ENCODE measurements around the gene VKORC1L1.

Gene VKORC1L1

GRCh38 chr7:65971021-65971420 is 98.1 kb downstream of the VKORC1L1 start:
- no peaks in the 10 kb centered on the region for H3K27me3 ChIP-seq
- no peaks in the 10 kb centered on the region for H3K4me1 ChIP-seq
- no peaks in the 10 kb centered on the region for H3K9me3 ChIP-seq
- DNase-seq: no peak
- TF ChIP-seq, protein P1, sequence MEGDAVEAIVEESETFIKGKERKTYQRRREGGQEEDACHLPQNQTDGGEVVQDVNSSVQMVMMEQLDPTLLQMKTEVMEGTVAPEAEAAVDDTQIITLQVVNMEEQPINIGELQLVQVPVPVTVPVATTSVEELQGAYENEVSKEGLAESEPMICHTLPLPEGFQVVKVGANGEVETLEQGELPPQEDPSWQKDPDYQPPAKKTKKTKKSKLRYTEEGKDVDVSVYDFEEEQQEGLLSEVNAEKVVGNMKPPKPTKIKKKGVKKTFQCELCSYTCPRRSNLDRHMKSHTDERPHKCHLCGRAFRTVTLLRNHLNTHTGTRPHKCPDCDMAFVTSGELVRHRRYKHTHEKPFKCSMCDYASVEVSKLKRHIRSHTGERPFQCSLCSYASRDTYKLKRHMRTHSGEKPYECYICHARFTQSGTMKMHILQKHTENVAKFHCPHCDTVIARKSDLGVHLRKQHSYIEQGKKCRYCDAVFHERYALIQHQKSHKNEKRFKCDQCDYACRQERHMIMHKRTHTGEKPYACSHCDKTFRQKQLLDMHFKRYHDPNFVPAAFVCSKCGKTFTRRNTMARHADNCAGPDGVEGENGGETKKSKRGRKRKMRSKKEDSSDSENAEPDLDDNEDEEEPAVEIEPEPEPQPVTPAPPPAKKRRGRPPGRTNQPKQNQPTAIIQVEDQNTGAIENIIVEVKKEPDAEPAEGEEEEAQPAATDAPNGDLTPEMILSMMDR (IDR thresholded peaks at IDR 0.05; ENCODE audit: low read depth, low read length): no peak
- peaks cover 100% of the 10 kb centered on the region for H3K36me3 ChIP-seq
- H3K4me3 ChIP-seq (ENCODE audit: low read depth, low read length): no peak overlapping the region

DNA sequence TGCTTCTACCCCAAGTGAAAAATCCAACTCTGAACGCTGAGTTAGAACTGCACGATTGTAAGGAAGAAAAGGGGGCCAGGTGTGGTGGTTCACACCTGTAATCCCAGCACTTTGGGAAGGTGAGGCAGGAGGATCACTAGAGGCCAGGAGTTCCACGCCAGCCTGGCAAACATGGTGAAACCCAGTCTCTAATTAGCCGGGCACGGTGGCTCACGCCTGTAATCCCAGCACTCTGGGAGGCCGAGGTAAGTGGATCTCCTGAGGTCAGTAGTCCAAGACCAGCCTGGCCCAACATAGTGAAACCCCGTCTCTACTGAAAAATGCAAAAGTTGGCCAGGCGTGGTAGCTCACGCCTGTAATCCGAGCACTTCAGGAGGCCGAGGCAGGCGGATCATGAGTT is 100.1 kb downstream of the VKORC1L1 start:
- TF ChIP-seq, protein P1 (IDR thresholded peaks at IDR 0.05; ENCODE audit: low read depth, low read length): no peak
- Histone ChIP-seq H3K36me3 (peaks cover 89% of the 10 kb centered on the region), H3K9me3 (no peaks in the 10 kb centered on the region)

DNA sequence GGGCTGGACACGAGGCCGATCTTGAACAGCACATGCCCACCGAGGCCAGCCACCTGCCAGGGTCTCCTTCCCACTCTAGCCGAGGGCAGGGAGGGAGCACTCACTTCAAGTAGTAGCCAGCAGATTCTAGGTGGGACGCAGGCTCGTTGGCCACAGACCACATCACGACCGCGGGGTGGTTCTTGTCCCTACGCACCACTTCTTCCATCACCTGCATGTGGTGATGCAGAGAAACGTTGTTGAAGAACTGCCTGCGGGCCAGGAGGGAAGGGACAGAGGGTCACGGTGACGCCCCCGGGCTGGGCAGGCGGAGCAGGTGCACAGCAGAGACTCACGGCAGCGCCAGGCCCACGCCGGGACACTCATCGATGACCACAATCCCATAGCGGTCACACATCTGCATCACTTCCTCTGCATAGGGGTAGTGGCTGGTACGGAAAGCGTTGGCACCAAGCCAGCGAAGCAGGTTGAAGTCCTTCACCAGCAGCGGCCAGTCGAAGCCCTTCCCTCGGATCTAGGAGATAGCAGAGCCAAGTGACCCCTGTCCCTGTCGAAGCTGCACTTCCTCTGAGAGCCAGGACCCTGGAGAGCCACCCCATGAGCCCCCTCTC is 101.4 kb downstream of the VKORC1L1 start:
- Histone ChIP-seq H3K9me3 (no peaks in the 10 kb centered on the region), H3K36me3 (peaks cover 85% of the 10 kb centered on the region), H3K27me3 (no peaks in the 10 kb centered on the region), H3K4me1 (no peaks in the 10 kb centered on the region), H3K4me3 (ENCODE audit: low read depth, low read length) (no peak overlapping the region)
- TF ChIP-seq, protein P1 (IDR thresholded peaks at IDR 0.05; ENCODE audit: low read depth, low read length): no peak
- DNase-seq: no peak

More for the DNA sequence above, 100.1 kb downstream of the VKORC1L1 start:
- H3K4me3 ChIP-seq (ENCODE audit: low read depth, low read length): no peak overlapping the region
- no peaks in the 10 kb centered on the region for H3K4me1 ChIP-seq
- no peak for DNase-seq
- no peaks in the 10 kb centered on the region for H3K27me3 ChIP-seq

DNA sequence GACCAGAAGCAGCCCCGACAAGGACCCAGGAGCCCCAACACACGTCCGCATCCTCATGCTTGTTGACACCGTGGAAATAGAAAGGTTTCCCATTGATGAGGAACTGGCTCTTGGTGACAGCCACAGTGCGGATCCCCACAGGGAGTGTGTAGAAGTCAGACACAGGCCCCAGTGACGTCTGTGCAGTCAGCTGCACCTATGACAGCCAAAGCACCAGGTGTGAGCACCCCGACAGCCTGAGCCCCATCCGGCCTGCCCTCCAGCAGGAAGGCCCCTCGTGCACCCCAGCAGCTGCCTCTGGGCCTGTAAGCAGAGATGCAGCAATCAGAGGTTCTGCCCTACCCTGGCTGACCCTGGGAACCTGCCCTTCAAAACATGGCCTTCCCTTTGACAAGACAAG is 102.0 kb downstream of the VKORC1L1 start:
- no peak overlapping the region for H3K4me3 ChIP-seq (ENCODE audit: low read depth, low read length)

GRCh38 chr7:65975814-65976445 is 103.1 kb downstream of the VKORC1L1 start:
- TF ChIP-seq, protein P1 (IDR thresholded peaks at IDR 0.05; ENCODE audit: low read depth, low read length): peak; percentile 15; the same call in 1 of the 2 replicates
- no peaks in the 10 kb centered on the region for H3K9me3 ChIP-seq
- no peak overlapping the region for H3K4me3 ChIP-seq (ENCODE audit: low read depth, low read length)
- peaks cover 2% of the 10 kb centered on the region; the same call in 1 of the 2 replicates for H3K4me1 ChIP-seq
- no peaks in the 10 kb centered on the region for H3K27me3 ChIP-seq
- no peak for DNase-seq
- peaks cover 79% of the 10 kb centered on the region for H3K36me3 ChIP-seq

More for the DNA sequence above, 102.0 kb downstream of the VKORC1L1 start:
- DNase-seq: no peak
- Histone ChIP-seq H3K9me3 (no peaks in the 10 kb centered on the region), H3K27me3 (no peaks in the 10 kb centered on the region), H3K36me3 (peaks cover 84% of the 10 kb centered on the region), H3K4me1 (no peaks in the 10 kb centered on the region)
- TF ChIP-seq, protein P1 (IDR thresholded peaks at IDR 0.05; ENCODE audit: low read depth, low read length): no peak

DNA sequence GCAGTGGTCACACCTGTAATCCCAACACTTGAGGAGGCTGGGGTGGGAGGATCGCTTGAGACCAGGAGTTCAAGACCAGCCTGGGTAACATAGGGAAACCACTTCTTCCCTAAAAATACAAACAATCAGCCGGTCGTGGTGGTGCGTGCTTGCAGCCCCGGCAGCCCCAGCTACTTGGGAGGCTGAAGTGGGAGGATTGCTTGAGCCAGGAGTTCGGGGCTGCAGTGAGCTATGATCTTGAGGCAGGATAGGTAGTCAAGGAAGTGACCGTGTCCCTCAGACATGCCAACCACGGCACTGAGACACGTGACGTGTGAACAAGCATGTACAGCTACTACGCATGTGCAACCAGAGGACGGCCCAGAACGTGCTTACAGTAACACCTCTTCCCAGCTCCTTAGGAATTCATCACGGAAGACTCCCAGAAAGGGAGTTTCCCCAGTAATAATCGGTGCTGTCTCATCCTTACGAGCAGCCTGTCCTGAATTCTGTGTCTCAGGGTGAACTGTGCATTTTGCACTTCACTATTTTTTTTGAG is 103.9 kb downstream of the VKORC1L1 start:
- Histone ChIP-seq H3K9me3 (no peaks in the 10 kb centered on the region), H3K4me3 (ENCODE audit: low read depth, low read length) (no peak overlapping the region), H3K36me3 (peaks cover 71% of the 10 kb centered on the region), H3K27me3 (no peaks in the 10 kb centered on the region), H3K4me1 (peaks cover 2% of the 10 kb centered on the region; the same call in 1 of the 2 replicates)
- DNase-seq: no peak
- TF ChIP-seq, protein P1 (IDR thresholded peaks at IDR 0.05; ENCODE audit: low read depth, low read length): no peak

Measured in BE2C (cell line).